GM19023 (cell line): ENCODE data around the gene ADD3.
"Not testable (repeated sequence)": the region's sequence is repeated elsewhere in the genome, so short reads cannot be mapped to it uniquely, and the experiment has no call there.

Source experiments
- ATAC-seq: cut with Tn5 transposase; IDR thresholded peaks from one replicate; pipeline ENCODE4 v1.9.1; 2021; ENCODE audit warnings: mild to moderate bottlenecking, moderate library complexity; ENCODE audit not compliant: unreplicated experiment

Gene ADD3

GRCh38 chr10:109975244-109976190 lies 32.3 kb upstream of the ADD3 start:
- ATAC-seq = no peak

- ATAC-seq = no peak
Observed at GRCh38 chr10:109976681-109977080, 31.1 kb upstream of the ADD3 start.

GRCh38 chr10:109977382-109977806 lies 30.4 kb upstream of the ADD3 start:
- no peak for ATAC-seq

DNA sequence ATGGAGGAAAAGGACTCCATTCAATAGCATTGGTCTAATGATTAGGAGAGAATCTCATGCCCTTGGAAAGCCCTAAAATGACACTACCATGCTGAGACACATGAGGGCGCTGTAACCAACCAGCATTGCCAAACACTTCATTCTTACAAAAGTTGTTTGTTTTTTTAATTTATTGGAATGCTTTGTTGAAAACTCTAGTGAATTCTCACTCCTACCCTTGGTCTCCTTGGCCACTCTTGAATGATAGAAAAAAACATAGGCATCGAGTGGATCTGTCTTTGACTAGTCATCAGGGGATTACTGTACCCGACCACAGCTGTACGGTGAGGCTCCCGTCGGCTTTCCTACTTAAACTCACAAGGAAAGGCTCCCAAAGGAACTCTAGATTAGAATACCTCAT lies 29.3 kb upstream of the ADD3 start:
- ATAC-seq = no peak

- ATAC-seq = no peak
Observed at GRCh38 chr10:109979215-109979614, 28.6 kb upstream of the ADD3 start.

DNA sequence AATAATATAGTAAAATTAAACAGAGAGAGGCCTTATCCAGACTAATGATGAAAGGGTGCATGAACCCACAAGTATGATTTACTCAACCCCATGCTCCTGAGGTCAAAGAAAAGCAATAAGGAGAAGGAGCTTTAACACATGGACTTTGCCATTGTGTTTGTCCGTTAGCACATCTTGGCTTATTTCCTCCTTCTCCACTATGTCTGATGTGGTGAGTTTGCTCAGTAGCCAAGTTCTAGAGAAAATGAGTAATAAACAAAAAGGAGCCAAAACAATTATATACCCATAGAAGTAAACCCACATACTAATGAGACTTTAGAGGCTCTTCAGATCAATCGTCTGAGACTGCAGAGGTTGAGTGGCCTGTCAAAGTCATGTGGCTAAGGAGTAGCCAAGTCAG lies 26.1 kb upstream of the ADD3 start:
- no peak for ATAC-seq

DNA sequence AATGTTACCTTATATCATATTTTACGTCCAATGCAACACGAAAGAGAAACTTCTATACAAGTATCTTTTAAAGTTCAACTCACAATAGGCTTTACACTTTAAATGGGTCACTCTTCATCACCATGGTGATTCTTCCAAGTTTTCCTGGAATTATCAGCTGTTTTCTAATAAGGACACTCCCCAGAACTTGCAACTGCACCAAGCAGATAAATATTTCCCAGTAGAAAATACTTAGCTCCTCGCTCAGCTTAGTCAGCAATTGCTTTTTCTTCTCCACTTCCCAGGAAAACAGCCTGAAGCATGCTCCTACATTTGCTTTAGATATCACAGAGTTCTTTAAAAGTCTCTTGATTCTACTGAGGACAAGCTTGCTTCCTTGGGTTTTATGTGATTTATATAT lies 25.7 kb upstream of the ADD3 start:
- no peak for ATAC-seq

DNA sequence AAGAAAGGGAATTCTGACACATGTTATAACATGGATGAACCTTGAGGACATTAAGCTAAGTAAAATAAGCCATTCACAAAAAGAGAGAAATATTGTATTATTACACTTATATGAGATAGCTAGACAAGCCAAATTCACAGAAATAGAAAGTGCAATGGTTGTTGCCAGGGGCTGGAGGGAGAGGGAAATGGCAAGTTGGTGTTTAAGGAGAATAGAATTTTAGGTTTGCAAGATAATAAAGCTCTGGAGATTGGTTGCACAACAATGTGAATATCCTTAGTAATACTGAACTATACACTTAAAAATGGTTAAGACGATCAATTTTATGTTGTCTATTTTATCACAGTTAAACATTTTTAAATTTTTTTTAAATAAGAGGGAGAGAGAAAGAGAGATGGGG lies 25.0 kb upstream of the ADD3 start:
- no peak for ATAC-seq

- ATAC-seq = no peak
Observed at GRCh38 chr10:109984013-109984412, 23.8 kb upstream of the ADD3 start.

DNA sequence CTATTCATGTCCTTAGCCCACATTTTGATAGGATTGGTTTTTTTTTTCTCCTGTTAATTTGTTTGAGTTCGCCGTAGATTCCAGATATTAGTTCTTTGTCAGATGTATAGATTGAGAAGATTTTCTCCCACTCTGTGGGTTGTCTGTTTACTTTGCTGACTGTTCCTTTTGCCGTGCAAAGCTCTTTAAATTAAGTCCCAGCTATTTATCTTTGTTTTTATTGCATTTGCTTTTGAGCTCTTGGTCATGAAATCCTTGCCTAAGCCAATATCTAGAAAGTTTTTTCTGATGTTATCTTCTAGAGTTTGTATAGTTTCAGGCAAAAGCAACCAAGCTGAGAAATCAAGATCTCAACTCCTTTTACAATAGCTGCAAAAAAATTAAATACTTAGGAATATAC lies 22.0 kb upstream of the ADD3 start:
- not testable (repeated sequence) for ATAC-seq

- ATAC-seq = no peak
Observed at GRCh38 chr10:109987452-109988211, 20.2 kb upstream of the ADD3 start.

GRCh38 chr10:109988212-109988596 lies 19.6 kb upstream of the ADD3 start:
- ATAC-seq = no peak

GRCh38 chr10:109991266-109991855 lies 16.4 kb upstream of the ADD3 start:
- ATAC-seq = no peak

- ATAC-seq = no peak
Observed at GRCh38 chr10:109992485-109992884, 15.3 kb upstream of the ADD3 start.

GRCh38 chr10:109993551-109994330 lies 14.0 kb upstream of the ADD3 start:
- no peak for ATAC-seq

DNA sequence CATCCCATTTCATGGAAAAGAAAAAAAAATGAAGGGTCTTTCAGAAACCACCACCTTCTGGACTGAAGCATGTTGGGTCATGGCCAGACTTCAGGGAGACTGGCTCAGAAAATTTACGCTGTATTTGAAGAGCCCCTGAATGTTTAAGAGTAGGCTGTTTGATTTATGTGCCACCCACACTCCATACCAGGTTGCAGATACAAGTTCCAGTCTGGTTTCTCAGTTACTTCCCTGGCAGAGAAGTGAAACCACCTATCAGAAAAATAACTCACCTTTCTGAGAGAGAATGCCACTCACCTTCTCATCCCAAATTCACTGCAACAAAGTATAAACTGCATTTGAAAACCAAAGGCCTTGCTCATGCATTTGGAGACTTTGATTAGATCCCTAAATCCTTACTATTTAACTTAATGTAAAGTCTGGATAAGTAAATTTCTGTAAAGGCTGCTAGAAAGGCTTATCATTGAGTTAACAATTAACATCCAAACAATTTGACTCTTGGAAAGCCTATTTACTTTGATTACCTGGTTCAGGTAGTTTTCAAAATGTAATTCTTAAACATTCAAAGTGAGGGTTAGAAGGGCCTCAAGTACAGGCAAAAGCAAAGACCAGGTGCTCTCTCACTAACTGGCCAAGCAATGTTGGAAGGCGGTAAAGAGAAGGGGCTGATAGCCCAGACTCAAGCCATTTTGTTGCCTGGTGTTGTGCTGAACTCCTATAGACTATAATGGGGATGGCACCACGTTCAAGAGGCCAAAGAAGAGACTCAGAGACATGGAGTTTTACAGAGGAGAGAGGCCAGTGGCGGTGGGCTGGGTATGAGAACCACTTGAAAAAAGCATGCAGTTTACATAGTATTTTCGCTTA lies 12.8 kb upstream of the ADD3 start:
- no peak for ATAC-seq

GRCh38 chr10:109995595-109995994 lies 12.2 kb upstream of the ADD3 start:
- ATAC-seq = no peak

GRCh38 chr10:109996225-109996624 lies 11.6 kb upstream of the ADD3 start:
- ATAC-seq = peak; percentile 67

DNA sequence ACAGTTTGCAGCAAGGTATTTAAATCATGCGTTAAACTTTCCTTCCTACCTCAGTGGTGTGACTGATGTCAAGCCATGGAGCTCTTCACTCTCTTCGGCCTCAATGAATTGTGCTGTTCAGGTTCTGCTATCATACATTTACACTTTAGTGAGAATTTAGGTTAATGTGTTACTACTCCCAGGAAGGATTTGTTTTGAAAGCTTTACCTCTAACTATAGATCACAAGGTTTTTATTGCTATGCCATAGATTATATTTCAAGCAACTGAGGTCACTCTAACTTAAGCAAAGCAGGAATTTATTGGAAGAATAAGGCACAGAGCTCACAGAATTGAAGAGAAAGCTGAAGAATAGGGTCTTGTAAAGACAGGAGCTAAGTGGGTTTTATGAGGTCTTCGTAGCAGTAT lies 11.0 kb upstream of the ADD3 start:
- peak; percentile 23 for ATAC-seq

DNA sequence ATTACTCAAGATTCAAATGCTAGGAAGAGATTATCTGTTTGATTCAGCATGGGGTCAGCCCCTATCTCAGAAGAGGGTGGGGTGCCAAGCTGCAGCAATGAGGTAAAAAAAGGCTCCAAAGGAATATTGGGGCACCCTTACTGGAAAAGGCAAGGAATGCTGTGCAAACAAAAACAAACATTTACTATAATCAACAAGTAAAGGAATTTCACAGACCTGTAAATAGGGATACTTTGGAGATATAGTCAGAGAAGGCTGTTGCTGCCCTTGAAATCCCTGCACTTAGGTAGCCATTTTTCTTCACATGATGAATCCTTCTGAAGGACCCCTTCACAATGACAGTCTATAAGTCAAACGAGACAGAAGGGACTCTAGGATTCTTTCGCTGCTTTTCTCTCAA lies 10.6 kb upstream of the ADD3 start:
- no peak for ATAC-seq
